Colonic mucosa (tissue), 4 donors: ENCODE results near the gene ANAPC10. TPM values are rescaled to one million over a fixed set of nuclear protein-coding genes. Genes with fewer than 3 reads are reported as not detected.
A peak's percentile ranks its signal among the peaks of the same experiment; 100 is the strongest.

Experiments used
- DNase-seq: peaks from one replicate; pipeline ENCODE4 v3.0.0-alpha.2; 2020
- H3K27ac ChIP-seq: fragments of 200-600 bp; one replicate; pipeline ENCODE4 v1.8.0; 2021
- H3K27me3 ChIP-seq: fragments of 200-600 bp; one replicate; pipeline ENCODE4 v1.8.0; 2021
- H3K36me3 ChIP-seq: fragments of 200-600 bp; one replicate; pipeline ENCODE4 v1.8.0; 2021
- H3K4me1 ChIP-seq: fragments of 200-600 bp; one replicate; pipeline ENCODE4 v1.8.0; 2021; ENCODE audit warnings: mild to moderate bottlenecking
- H3K4me3 ChIP-seq: fragments of 200-600 bp; one replicate; pipeline ENCODE4 v1.8.0; 2021
- H3K9ac ChIP-seq, 2 donors: one replicate each; pipeline ENCODE4 v1.7.0; 2013; ENCODE audit warnings: control low read depth in 2 of 2, low read depth in 2 of 2, low read length in 2 of 2
- H3K9me3 ChIP-seq: fragments of 200-600 bp; one replicate; pipeline ENCODE4 v1.8.0; 2021
- CTCF ChIP-seq: fragments of 200-600 bp; IDR thresholded peaks from one replicate; pipeline ENCODE4 v1.8.0; 2022; ENCODE audit warnings: antibody characterized with exemption, mild to moderate bottlenecking
- intact Hi-C: fragments of 100-400 bp; cut with DNase I; formaldehyde crosslinking; loops from one replicate; pipeline ENCODE4 v1.14.1; 2022
- total RNA-seq, 2 donors: library from RNA; stranded (reverse); fragmentation: NEBNext Ultra II Directional in 1 of 2; extraction: Animal tissue kit (Norgen Biotek cat#: 25700) in 1 of 2; gene quantifications; one replicate each; pipeline ENCODE4 v1.2.1, GENCODE V29; 2021
- donor health status: healthy.
- donor health status: DM: no; HTN: no; CAD: no.
- donor health status: DM: no; HTN: no; CAD: no.

The ANAPC10 gene
- total RNA-seq, 2 donors from 2014 or later, result 12.7 to 12.8 TPM

- H3K4me1 ChIP-seq, result no peaks in the 10 kb centered on the region
- H3K9me3 ChIP-seq, result no peaks in the 10 kb centered on the region
- DNase-seq, result no peak
- no peaks in the 10 kb centered on the region for H3K27me3 ChIP-seq
- no peak overlapping the region for H3K4me3 ChIP-seq
- intact Hi-C loops, result loop anchor here (10.0 kb wide), 1 partner anchor 62 kb away; no protein-coding TSS in a partner anchor
- no peak for TF ChIP-seq CTCF
- H3K27ac ChIP-seq, result no peak overlapping the region
- no peaks in the 10 kb centered on the region for H3K36me3 ChIP-seq
- H3K9ac ChIP-seq, result no peak overlapping the region
Measured at GRCh38 chr4:145102619-145103018, 4.6 kb upstream of the ANAPC10 start.

DNA sequence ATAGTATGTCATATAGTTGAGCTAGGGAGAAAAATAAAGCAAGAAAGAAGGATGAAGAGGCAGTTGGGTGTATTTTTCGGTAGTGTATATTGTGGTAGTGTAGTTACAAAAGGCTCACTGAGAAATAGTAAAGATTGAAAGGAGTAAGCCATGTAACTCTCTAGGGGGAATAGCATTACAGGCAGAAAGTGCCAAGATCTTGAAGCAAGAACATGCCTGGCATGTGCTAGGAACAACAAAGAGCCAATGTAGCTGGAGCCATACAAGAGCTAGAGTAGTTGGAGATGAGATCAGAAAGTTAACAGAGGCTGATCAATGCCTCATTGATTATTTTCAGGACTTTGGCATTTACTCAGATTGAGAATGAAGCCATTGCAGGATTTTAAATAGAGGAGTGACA is 3.1 kb upstream of the ANAPC10 start:
- Histone ChIP-seq H3K9ac (no peak overlapping the region), H3K27me3 (no peaks in the 10 kb centered on the region), H3K4me1 (peaks cover 7% of the 10 kb centered on the region), H3K36me3 (no peaks in the 10 kb centered on the region), H3K27ac (no peak overlapping the region), H3K4me3 (no peak overlapping the region), H3K9me3 (no peaks in the 10 kb centered on the region)
- DNase-seq, result no peak
- no peak for TF ChIP-seq CTCF
- intact Hi-C loops, result loop anchor here (10.0 kb wide), 1 partner anchor 64 kb away; no protein-coding TSS in a partner anchor

- Histone ChIP-seq H3K36me3 (no peaks in the 10 kb centered on the region), H3K9ac (no peak overlapping the region), H3K4me1 (peaks cover 7% of the 10 kb centered on the region), H3K27ac (no peak overlapping the region), H3K4me3 (no peak overlapping the region), H3K27me3 (no peaks in the 10 kb centered on the region), H3K9me3 (no peaks in the 10 kb centered on the region)
- DNase-seq, result no peak
- intact Hi-C loops, result loop anchor here (10.0 kb wide), 1 partner anchor 65 kb away; no protein-coding TSS in a partner anchor
- no peak for TF ChIP-seq CTCF
Measured at GRCh38 chr4:145099653-145100052, 1.7 kb upstream of the ANAPC10 start.

GRCh38 chr4:145098675-145099037 is 660 bp upstream of the ANAPC10 start:
- Histone ChIP-seq H3K27ac (peak overlapping the region; percentile 95), H3K27me3 (no peaks in the 10 kb centered on the region), H3K4me3 (peak overlapping the region; percentile 86), H3K36me3 (no peaks in the 10 kb centered on the region), H3K9me3 (no peaks in the 10 kb centered on the region), H3K4me1 (peaks cover 7% of the 10 kb centered on the region), H3K9ac (peak overlapping the region; percentile 75 to 94)
- DNase-seq, result peak; percentile 42
- intact Hi-C loops, result no loop called here
- TF ChIP-seq CTCF, result no peak

- Histone ChIP-seq H3K27ac (peak overlapping the region; percentile 95), H3K27me3 (no peaks in the 10 kb centered on the region), H3K9me3 (no peaks in the 10 kb centered on the region), H3K4me1 (peaks cover 7% of the 10 kb centered on the region), H3K36me3 (no peaks in the 10 kb centered on the region), H3K4me3 (peak overlapping the region; percentile 86), H3K9ac (peak overlapping the region; percentile 75 to 94)
- DNase-seq, result peak; percentile 18
- no peak for TF ChIP-seq CTCF
- intact Hi-C loops, result no loop called here
Measured at GRCh38 chr4:145097331-145097820, 620 bp downstream of the ANAPC10 start.
